Limb (tissue), 2 donors: ENCODE results near the gene COL8A2.

Source experiments
- DNase-seq, 2 donors: peaks; one replicate each; pipeline ENCODE4 v3.0.0-alpha.2; 2016; ENCODE audit errors: extremely low spot score in 2 of 2

Gene COL8A2

GRCh38 chr1:36157973-36158826 is 33.2 kb upstream of the COL8A2 start:
- no peak for DNase-seq

GRCh38 chr1:36157115-36157903 is 32.3 kb upstream of the COL8A2 start:
- DNase-seq, result no peak

GRCh38 chr1:36156329-36157114 is 31.5 kb upstream of the COL8A2 start:
- peak; percentile 74 to 91 for DNase-seq

DNA sequence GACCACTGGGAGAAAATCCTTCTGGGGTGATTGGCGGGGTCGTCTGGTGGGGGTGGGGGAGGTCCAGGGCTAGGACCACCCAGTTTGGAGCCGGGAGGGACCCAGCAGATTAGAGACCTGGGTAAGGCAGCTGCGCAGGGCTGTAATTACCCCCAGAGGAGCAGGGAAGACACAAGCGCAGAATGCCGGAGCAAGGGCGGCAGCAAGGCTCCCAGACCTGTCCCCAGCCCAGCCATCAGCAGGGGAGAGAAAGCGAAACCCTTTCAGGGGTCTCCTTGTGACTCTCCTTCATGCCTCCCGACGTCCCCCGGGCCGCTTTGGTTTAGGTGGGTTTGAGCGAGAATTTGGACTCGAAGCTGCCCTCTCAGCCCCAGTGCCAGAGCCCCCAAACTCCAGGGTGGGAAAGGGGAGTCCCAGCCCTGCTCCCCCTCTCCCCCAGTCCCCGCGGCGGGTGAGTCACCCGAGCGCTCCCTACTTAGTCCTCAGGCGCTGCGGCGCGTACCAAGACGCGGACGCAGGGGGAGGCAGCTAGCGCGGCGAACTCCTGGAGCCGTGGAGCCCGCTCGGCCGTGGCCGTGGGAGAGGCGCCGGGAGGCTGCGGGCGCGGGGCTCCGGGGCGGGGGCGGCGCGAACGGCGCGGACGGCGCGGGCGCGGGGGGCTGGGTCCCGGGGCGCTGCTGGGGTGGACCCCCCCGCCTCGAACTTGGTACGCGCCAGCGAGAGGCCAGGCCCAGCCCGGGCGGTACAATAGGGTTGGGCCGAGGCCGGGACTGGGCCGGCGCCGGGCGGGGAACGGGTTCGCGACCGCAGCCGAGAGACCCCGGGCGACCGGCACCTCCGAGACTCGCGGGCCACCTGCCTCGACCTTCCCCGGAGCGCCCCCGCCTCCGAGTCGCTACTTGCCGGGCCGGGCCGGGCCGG is 30.6 kb upstream of the COL8A2 start, which contains the start of gene MAP7D1:
TSS of gene MAP7D1 (plus strand) at position 753 of the 921 bp plus-strand sequence. CDS start 258 bp downstream, outside the sequence.
- DNase-seq, result peak; percentile 80 to 94

DNA sequence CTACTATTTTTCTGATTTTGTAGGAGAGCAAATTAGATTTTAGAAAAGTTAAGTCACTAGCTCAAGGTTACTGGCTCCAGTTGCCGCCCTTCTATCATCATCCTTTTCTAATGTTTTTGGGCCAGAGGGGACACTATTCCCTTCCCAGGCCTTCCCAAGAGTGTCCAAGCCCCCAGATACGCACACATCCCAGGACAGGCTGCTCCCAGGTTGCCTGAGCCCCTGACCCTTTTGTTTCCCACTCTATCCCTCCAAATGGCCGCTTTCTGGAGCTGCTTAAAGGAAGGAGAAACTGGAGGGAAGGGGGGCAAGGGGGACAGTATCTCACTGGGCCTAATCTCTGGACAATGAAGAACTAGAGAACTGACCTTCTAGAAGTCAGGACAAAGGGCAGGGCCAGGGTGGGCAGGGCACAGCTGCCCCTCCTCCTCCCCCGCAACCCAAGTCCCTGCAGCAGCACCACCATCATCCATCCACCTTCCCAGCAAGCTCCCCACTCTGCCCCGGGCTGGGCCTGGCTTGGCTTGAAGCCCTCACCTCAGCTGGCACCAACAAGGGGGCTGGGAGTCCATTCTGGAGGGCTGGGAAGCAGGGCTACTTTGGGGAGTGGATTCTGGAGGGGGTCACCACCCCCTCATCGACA is 29.9 kb upstream of the COL8A2 start:
- peak in 1 of 2 donors; percentile 76 for DNase-seq

GRCh38 chr1:36154335-36154734 is 29.3 kb upstream of the COL8A2 start:
- no peak for DNase-seq

GRCh38 chr1:36153476-36153875 is 28.5 kb upstream of the COL8A2 start:
- DNase-seq, result no peak

DNA sequence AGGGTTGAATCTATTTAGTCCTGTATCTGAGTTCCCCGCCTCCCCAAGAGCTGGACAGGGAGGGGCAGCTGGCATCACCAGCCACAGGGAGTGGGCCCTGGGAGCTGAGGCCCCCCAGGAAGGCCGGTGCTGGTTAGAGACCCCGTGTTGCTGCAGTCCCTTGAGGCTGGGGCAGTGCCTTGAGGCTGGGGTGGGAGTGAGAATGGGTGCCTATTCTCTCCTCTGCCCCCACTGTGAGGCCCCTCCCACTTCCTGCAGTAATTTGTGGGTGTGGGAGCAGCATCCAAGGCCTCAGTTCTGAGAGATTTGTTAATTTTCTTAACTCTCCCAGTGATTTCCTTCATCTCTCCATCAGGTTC is 26.8 kb upstream of the COL8A2 start:
- no peak for DNase-seq

DNA sequence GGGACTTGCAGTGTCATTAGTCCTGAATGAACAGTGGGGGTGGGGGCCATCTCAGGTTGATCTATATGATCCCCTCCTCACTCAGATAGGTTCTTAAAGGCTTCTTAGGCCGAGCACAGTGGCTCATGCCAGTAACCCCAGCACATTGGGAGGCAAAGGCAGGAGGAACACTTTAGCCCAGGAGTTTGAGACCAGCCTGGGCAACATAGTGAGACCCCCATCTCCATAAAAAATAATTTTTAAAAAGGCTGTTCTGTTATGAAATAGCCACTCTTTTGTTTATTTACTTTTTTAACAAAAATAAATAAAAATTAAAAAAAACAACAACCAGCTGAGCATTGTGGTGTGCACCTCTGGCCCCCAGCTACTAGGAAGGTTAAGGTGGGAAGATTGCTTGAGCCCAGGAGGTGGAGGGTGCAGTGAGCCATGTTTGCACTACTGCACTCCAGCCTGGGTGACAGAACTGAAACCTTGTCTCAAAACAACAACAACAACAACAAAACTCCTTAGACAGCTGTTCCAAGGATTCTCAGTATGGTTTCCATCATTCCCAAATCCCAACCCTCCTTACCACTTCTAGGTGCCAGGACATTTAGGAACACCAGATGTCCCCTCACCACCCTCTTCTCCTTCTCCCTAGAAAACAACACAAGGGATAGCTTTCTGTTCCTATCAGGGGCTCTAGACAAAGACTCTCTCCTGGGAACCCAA is 26.3 kb upstream of the COL8A2 start:
- DNase-seq, result no peak

GRCh38 chr1:36150296-36151133 is 25.5 kb upstream of the COL8A2 start:
- peak; percentile 85 to 87 for DNase-seq

GRCh38 chr1:36149973-36150295 is 24.9 kb upstream of the COL8A2 start:
- no peak for DNase-seq

GRCh38 chr1:36149237-36149972 is 24.4 kb upstream of the COL8A2 start, which contains the start of gene TRAPPC3:
Gene TRAPPC3 (minus strand): TSS chr1:36149486. CDS start chr1:36149378, 108 bp downstream.
- DNase-seq, result peak; percentile 100

- no peak for DNase-seq
Observed at GRCh38 chr1:36148821-36149236, 23.8 kb upstream of the COL8A2 start.

- DNase-seq, result no peak
Observed at GRCh38 chr1:36144413-36144812, 19.4 kb upstream of the COL8A2 start.

DNA sequence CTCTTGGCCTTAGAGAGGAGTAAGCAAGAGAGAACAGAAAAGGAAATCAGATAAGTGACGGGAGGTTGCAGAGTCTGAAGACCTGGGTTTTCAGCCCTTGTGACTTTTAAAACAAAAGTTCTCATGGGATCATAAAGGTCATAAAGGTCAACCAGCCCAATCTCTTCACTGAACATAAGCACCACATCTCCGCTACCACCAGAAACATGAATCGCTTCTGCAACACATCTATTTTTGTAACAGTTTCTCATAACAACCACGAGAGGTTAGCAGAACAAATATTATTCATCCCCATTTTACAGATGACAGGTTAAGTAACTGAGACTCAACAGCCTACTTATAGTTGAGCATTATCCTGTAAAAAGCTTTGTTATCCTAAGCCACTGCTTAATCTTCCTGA is 18.4 kb upstream of the COL8A2 start:
- DNase-seq, result no peak

DNA sequence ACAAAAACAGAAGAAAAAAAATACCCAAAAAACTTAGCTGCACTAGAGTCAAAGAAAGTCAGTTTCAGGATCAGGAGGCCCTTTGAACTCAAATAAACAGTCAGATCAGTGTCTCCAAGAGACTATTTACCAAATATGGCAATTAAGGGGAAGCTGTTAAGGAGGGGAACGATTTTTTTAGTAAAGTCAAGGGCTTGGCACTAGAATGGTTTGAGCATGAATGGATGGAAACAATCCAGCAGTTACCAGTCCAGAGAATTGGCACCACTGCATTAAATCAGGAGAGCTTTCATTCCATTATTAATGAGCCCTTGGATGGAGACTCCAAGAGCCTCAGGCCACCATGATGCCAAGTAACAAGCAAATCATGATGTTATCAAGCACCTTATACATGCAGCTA is 17.1 kb upstream of the COL8A2 start:
- DNase-seq, result no peak

GRCh38 chr1:36139521-36139920 is 14.5 kb upstream of the COL8A2 start:
- DNase-seq, result no peak

- no peak for DNase-seq
Observed at GRCh38 chr1:36137776-36138175, 12.8 kb upstream of the COL8A2 start.
